Measurements from ENCODE around the gene LPCAT4.

Gene LPCAT4

DNA sequence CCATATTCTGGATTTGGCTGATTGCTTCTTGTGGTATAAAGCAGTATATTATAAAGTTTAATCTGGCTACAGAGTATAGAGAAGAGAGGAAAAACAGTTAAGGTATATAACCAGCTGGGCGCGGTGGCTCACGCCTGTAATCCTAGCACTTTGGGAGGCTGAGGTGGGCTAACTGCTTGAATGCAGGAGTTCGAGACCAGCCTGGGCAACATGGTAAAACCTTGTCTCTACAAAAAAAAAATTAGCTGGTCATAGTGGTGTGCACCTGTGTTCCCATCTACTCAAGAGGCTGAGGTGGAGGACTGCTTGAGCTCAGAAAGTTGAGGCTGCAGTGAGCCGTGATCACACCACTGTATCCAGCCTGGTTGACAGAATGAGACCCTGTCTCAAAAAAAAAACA is 36.7 kb downstream of the LPCAT4 start:
- no peak for TF ChIP-seq ISL1 (CRISPR knock-in tag; IDR thresholded peaks at IDR 0.05)
- TF ChIP-seq, protein P1, sequence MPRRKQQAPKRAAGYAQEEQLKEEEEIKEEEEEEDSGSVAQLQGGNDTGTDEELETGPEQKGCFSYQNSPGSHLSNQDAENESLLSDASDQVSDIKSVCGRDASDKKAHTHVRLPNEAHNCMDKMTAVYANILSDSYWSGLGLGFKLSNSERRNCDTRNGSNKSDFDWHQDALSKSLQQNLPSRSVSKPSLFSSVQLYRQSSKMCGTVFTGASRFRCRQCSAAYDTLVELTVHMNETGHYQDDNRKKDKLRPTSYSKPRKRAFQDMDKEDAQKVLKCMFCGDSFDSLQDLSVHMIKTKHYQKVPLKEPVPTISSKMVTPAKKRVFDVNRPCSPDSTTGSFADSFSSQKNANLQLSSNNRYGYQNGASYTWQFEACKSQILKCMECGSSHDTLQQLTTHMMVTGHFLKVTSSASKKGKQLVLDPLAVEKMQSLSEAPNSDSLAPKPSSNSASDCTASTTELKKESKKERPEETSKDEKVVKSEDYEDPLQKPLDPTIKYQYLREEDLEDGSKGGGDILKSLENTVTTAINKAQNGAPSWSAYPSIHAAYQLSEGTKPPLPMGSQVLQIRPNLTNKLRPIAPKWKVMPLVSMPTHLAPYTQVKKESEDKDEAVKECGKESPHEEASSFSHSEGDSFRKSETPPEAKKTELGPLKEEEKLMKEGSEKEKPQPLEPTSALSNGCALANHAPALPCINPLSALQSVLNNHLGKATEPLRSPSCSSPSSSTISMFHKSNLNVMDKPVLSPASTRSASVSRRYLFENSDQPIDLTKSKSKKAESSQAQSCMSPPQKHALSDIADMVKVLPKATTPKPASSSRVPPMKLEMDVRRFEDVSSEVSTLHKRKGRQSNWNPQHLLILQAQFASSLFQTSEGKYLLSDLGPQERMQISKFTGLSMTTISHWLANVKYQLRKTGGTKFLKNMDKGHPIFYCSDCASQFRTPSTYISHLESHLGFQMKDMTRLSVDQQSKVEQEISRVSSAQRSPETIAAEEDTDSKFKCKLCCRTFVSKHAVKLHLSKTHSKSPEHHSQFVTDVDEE (CRISPR knock-in tag; IDR thresholded peaks at IDR 0.05): no peak
- no peak for TF ChIP-seq ESRRG (CRISPR knock-in tag; IDR thresholded peaks at IDR 0.05)
- TF ChIP-seq RARB (CRISPR knock-in tag; IDR thresholded peaks at IDR 0.05): no peak
- no peak for ATAC-seq

DNA sequence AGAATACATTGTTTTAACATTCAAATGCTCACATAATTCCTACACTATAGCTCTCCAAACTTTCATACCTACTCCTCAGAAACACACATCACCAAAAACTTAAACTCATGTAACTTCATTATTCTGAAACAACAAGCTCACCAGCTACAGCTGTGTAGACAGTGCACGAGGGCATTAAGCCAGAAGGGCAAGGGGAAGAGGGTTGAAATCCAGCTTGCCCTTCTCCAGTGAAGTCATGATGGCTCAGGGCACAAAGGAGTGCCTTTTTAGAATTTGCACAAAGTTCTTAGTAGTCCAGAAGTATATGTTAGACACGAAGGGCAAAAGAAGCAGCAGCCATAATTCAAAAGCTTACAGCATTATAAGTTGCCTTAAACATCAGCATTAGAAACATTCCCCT is 38.0 kb downstream of the LPCAT4 start:
- no peak for ATAC-seq
- TF ChIP-seq, protein P1 (CRISPR knock-in tag; IDR thresholded peaks at IDR 0.05): no peak
- TF ChIP-seq ZNF565 (CRISPR knock-in tag; conservative IDR thresholded peaks at IDR 0.05; ENCODE audit: low read depth) (no peak), ARNTL (CRISPR knock-in tag; IDR thresholded peaks at IDR 0.05; ENCODE audit: borderline replicate concordance, low read depth) (no peak)
- TF ChIP-seq, protein P2, sequence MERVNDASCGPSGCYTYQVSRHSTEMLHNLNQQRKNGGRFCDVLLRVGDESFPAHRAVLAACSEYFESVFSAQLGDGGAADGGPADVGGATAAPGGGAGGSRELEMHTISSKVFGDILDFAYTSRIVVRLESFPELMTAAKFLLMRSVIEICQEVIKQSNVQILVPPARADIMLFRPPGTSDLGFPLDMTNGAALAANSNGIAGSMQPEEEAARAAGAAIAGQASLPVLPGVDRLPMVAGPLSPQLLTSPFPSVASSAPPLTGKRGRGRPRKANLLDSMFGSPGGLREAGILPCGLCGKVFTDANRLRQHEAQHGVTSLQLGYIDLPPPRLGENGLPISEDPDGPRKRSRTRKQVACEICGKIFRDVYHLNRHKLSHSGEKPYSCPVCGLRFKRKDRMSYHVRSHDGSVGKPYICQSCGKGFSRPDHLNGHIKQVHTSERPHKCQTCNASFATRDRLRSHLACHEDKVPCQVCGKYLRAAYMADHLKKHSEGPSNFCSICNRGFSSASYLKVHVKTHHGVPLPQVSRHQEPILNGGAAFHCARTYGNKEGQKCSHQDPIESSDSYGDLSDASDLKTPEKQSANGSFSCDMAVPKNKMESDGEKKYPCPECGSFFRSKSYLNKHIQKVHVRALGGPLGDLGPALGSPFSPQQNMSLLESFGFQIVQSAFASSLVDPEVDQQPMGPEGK (CRISPR knock-in tag; IDR thresholded peaks at IDR 0.05; ENCODE audit: borderline replicate concordance): no peak

DNA sequence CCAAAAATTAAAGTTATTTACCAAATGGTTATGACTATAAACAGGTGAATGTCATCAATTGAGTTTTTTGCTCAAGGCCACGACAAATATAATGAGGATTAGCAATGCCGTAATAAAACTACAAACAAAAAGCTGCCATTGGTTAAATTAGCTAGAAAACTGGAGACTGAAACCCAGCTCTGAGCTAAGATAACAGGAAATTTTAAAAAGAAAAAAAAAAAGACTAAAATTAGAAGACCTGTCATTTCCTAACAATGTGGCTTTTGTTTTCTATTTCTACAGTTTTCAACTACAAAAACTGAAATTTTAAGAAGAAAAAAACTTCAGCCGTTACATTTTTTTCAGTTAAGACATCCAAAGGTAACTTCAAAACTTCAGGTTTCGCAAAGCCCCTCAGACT is 39.1 kb downstream of the LPCAT4 start:
- no peak for ATAC-seq
- no peak for TF ChIP-seq ZNF8 (CRISPR knock-in tag; IDR thresholded peaks at IDR 0.05)
- TF ChIP-seq OSR1 (CRISPR knock-in tag; IDR thresholded peaks at IDR 0.05): no peak
- no peak for TF ChIP-seq ZNF565 (CRISPR knock-in tag; conservative IDR thresholded peaks at IDR 0.05; ENCODE audit: low read depth)
- TF ChIP-seq, protein P2 (CRISPR knock-in tag; IDR thresholded peaks at IDR 0.05; ENCODE audit: borderline replicate concordance): no peak
- TF ChIP-seq CSDC2 (CRISPR knock-in tag; IDR thresholded peaks at IDR 0.05): no peak
- no peak for TF ChIP-seq ESRRG (CRISPR knock-in tag; IDR thresholded peaks at IDR 0.05)
- TF ChIP-seq PPARA (CRISPR knock-in tag; IDR thresholded peaks at IDR 0.05; ENCODE audit: borderline replicate concordance): no peak
- no peak for TF ChIP-seq ZNF70 (CRISPR knock-in tag; IDR thresholded peaks at IDR 0.05)
- no peak for TF ChIP-seq ZC3H10 (CRISPR knock-in tag; IDR thresholded peaks at IDR 0.05)
- TF ChIP-seq, protein P1 (CRISPR knock-in tag; IDR thresholded peaks at IDR 0.05): no peak
- TF ChIP-seq, protein P3, sequence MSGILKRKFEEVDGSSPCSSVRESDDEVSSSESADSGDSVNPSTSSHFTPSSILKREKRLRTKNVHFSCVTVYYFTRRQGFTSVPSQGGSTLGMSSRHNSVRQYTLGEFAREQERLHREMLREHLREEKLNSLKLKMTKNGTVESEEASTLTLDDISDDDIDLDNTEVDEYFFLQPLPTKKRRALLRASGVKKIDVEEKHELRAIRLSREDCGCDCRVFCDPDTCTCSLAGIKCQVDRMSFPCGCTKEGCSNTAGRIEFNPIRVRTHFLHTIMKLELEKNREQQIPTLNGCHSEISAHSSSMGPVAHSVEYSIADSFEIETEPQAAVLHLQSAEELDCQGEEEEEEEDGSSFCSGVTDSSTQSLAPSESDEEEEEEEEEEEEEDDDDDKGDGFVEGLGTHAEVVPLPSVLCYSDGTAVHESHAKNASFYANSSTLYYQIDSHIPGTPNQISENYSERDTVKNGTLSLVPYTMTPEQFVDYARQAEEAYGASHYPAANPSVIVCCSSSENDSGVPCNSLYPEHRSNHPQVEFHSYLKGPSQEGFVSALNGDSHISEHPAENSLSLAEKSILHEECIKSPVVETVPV (CRISPR knock-in tag; IDR thresholded peaks at IDR 0.05): no peak
- no peak for TF ChIP-seq RARB (CRISPR knock-in tag; IDR thresholded peaks at IDR 0.05)
- TF ChIP-seq ZFP3 (CRISPR knock-in tag; IDR thresholded peaks at IDR 0.05): no peak
- no peak for TF ChIP-seq ZFP30 (CRISPR knock-in tag; IDR thresholded peaks at IDR 0.05)
- TF ChIP-seq BACH2 (CRISPR knock-in tag; IDR thresholded peaks at IDR 0.05; ENCODE audit: borderline replicate concordance): no peak
- TF ChIP-seq, protein P4, sequence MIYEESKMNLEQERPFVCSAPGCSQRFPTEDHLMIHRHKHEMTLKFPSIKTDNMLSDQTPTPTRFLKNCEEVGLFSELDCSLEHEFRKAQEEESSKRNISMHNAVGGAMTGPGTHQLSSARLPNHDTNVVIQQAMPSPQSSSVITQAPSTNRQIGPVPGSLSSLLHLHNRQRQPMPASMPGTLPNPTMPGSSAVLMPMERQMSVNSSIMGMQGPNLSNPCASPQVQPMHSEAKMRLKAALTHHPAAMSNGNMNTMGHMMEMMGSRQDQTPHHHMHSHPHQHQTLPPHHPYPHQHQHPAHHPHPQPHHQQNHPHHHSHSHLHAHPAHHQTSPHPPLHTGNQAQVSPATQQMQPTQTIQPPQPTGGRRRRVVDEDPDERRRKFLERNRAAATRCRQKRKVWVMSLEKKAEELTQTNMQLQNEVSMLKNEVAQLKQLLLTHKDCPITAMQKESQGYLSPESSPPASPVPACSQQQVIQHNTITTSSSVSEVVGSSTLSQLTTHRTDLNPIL (CRISPR knock-in tag; IDR thresholded peaks at IDR 0.05; ENCODE audit: low read depth): no peak
- no peak for TF ChIP-seq TCF4 (CRISPR knock-in tag; IDR thresholded peaks at IDR 0.05; ENCODE audit: borderline replicate concordance)
- TF ChIP-seq, protein P5, sequence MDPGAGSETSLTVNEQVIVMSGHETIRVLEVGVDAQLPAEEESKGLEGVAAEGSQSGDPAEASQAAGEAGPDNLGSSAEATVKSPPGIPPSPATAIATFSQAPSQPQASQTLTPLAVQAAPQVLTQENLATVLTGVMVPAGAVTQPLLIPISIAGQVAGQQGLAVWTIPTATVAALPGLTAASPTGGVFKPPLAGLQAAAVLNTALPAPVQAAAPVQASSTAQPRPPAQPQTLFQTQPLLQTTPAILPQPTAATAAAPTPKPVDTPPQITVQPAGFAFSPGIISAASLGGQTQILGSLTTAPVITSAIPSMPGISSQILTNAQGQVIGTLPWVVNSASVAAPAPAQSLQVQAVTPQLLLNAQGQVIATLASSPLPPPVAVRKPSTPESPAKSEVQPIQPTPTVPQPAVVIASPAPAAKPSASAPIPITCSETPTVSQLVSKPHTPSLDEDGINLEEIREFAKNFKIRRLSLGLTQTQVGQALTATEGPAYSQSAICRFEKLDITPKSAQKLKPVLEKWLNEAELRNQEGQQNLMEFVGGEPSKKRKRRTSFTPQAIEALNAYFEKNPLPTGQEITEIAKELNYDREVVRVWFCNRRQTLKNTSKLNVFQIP (CRISPR knock-in tag; IDR thresholded peaks at IDR 0.05; ENCODE audit: borderline replicate concordance, low read depth): no peak
- no peak for TF ChIP-seq TOX (CRISPR knock-in tag; IDR thresholded peaks at IDR 0.05; ENCODE audit: borderline replicate concordance)

Measured in SK-N-SH treated with all-trans-retinoic acid at 6 μM for 48 hours (cell line).